Rectal smooth muscle tissue (tissue), 1 donor: Measurements from ENCODE around the gene WBP2.

ENCODE experiments used
- H3K27ac ChIP-seq: one replicate; pipeline ENCODE4 v1.7.0; 2013; ENCODE audit warnings: low read depth, low read length, inconsistent platforms
- H3K27me3 ChIP-seq: one replicate; pipeline ENCODE4 v1.7.0; 2013; ENCODE audit warnings: low read length; ENCODE audit not compliant: control insufficient read depth, insufficient read depth
- H3K36me3 ChIP-seq: one replicate; pipeline ENCODE4 v1.7.0; 2013; ENCODE audit warnings: low read length; ENCODE audit not compliant: control insufficient read depth, insufficient read depth
- H3K4me1 ChIP-seq: one replicate; pipeline ENCODE4 v1.7.0; 2013; ENCODE audit warnings: low read length; ENCODE audit not compliant: control insufficient read depth, insufficient read depth
- H3K4me3 ChIP-seq: one replicate; pipeline ENCODE4 v1.7.0; 2013; ENCODE audit warnings: low read length
- H3K9ac ChIP-seq: one replicate; pipeline ENCODE4 v1.7.0; 2013; ENCODE audit warnings: low read length

WBP2 gene

GRCh38 chr17:75825149-75825552 lies 30.0 kb downstream of the WBP2 start:
- Histone ChIP-seq H3K9ac (no peak overlapping the region), H3K27me3 (no peaks in the 10 kb centered on the region), H3K4me1 (peaks cover 5% of the 10 kb centered on the region), H3K4me3 (no peak overlapping the region), H3K27ac (no peak overlapping the region), H3K36me3 (peaks cover 17% of the 10 kb centered on the region)

GRCh38 chr17:75824666-75825065 lies 30.5 kb downstream of the WBP2 start:
- Histone ChIP-seq H3K4me1 (peaks cover 5% of the 10 kb centered on the region), H3K4me3 (no peak overlapping the region), H3K27ac (no peak overlapping the region), H3K9ac (no peak overlapping the region), H3K36me3 (peaks cover 22% of the 10 kb centered on the region), H3K27me3 (no peaks in the 10 kb centered on the region)

GRCh38 chr17:75824050-75824552 lies 31.0 kb downstream of the WBP2 start:
- Histone ChIP-seq H3K36me3 (peaks cover 26% of the 10 kb centered on the region), H3K4me1 (peaks cover 5% of the 10 kb centered on the region), H3K4me3 (no peak overlapping the region), H3K27me3 (no peaks in the 10 kb centered on the region), H3K27ac (no peak overlapping the region), H3K9ac (no peak overlapping the region)

GRCh38 chr17:75823257-75824041 lies 31.7 kb downstream of the WBP2 start:
- Histone ChIP-seq H3K36me3 (peaks cover 29% of the 10 kb centered on the region), H3K27me3 (no peaks in the 10 kb centered on the region), H3K4me1 (peaks cover 5% of the 10 kb centered on the region), H3K4me3 (no peak overlapping the region), H3K27ac (no peak overlapping the region), H3K9ac (no peak overlapping the region)

- Histone ChIP-seq H3K9ac (no peak overlapping the region), H3K36me3 (peaks cover 29% of the 10 kb centered on the region), H3K27ac (no peak overlapping the region), H3K27me3 (no peaks in the 10 kb centered on the region), H3K4me3 (no peak overlapping the region), H3K4me1 (no peaks in the 10 kb centered on the region)
These were observed 32.4 kb downstream of the WBP2 start for GRCh38 chr17:75822800-75823166.

- Histone ChIP-seq H3K4me1 (no peaks in the 10 kb centered on the region), H3K27ac (no peak overlapping the region), H3K9ac (no peak overlapping the region), H3K27me3 (no peaks in the 10 kb centered on the region), H3K36me3 (peaks cover 31% of the 10 kb centered on the region), H3K4me3 (no peak overlapping the region)
These were observed 32.9 kb downstream of the WBP2 start for GRCh38 chr17:75822119-75822799.

GRCh38 chr17:75821552-75821951 lies 33.6 kb downstream of the WBP2 start:
- no peaks in the 10 kb centered on the region for H3K4me1 ChIP-seq
- H3K27me3 ChIP-seq = no peaks in the 10 kb centered on the region
- no peak overlapping the region for H3K9ac ChIP-seq
- peaks cover 38% of the 10 kb centered on the region for H3K36me3 ChIP-seq
- H3K27ac ChIP-seq = no peak overlapping the region
- H3K4me3 ChIP-seq = no peak overlapping the region

- H3K36me3 ChIP-seq = peaks cover 43% of the 10 kb centered on the region
- no peak overlapping the region for H3K27ac ChIP-seq
- H3K27me3 ChIP-seq = no peaks in the 10 kb centered on the region
- H3K4me1 ChIP-seq = no peaks in the 10 kb centered on the region
- no peak overlapping the region for H3K4me3 ChIP-seq
- no peak overlapping the region for H3K9ac ChIP-seq
These were observed 34.7 kb downstream of the WBP2 start for GRCh38 chr17:75820094-75821080.

GRCh38 chr17:75819678-75820077 lies 35.5 kb downstream of the WBP2 start:
- Histone ChIP-seq H3K36me3 (peaks cover 50% of the 10 kb centered on the region), H3K27me3 (no peaks in the 10 kb centered on the region), H3K27ac (no peak overlapping the region), H3K4me1 (no peaks in the 10 kb centered on the region), H3K4me3 (no peak overlapping the region), H3K9ac (no peak overlapping the region)

GRCh38 chr17:75819116-75819515 lies 36.0 kb downstream of the WBP2 start:
- no peaks in the 10 kb centered on the region for H3K27me3 ChIP-seq
- no peaks in the 10 kb centered on the region for H3K4me1 ChIP-seq
- no peak overlapping the region for H3K9ac ChIP-seq
- H3K36me3 ChIP-seq = peaks cover 52% of the 10 kb centered on the region
- H3K4me3 ChIP-seq = no peak overlapping the region
- no peak overlapping the region for H3K27ac ChIP-seq

- Histone ChIP-seq H3K4me3 (no peak overlapping the region), H3K27ac (no peak overlapping the region), H3K4me1 (no peaks in the 10 kb centered on the region), H3K36me3 (peaks cover 53% of the 10 kb centered on the region), H3K27me3 (no peaks in the 10 kb centered on the region), H3K9ac (no peak overlapping the region)
These were observed 36.7 kb downstream of the WBP2 start for GRCh38 chr17:75818326-75818885.

GRCh38 chr17:75817571-75817970 lies 37.6 kb downstream of the WBP2 start:
- Histone ChIP-seq H3K27me3 (no peaks in the 10 kb centered on the region), H3K36me3 (peaks cover 60% of the 10 kb centered on the region), H3K9ac (no peak overlapping the region), H3K4me3 (no peak overlapping the region), H3K27ac (no peak overlapping the region), H3K4me1 (no peaks in the 10 kb centered on the region)
